Muscle layer of duodenum (tissue), 2 donors: ENCODE results near the gene EID3.
"Not testable (repeated sequence)": the region's sequence is repeated elsewhere in the genome, so short reads cannot be mapped to it uniquely, and the experiment has no call there.

Source experiments
- H3K27ac ChIP-seq: one replicate; pipeline ENCODE4 v1.7.0; 2013; ENCODE audit warnings: mild to moderate bottlenecking, low read length
- H3K27me3 ChIP-seq: one replicate; pipeline ENCODE4 v1.7.0; 2013; ENCODE audit warnings: low read depth, mild to moderate bottlenecking, control low read depth, low read length
- H3K36me3 ChIP-seq, 2 donors: one replicate each; pipeline ENCODE4 v1.7.0; 2013; ENCODE audit warnings: low read length in 2 of 2, control low read depth in 1 of 2, mild to moderate bottlenecking in 1 of 2; ENCODE audit not compliant: insufficient read depth in 2 of 2, control insufficient read depth in 1 of 2
- H3K4me1 ChIP-seq, 2 donors: one replicate each; pipeline ENCODE4 v1.7.0; 2013; ENCODE audit warnings: low read length in 2 of 2, mild to moderate bottlenecking in 2 of 2, control low read depth in 1 of 2, moderate library complexity in 1 of 2; ENCODE audit not compliant: insufficient read depth in 2 of 2, control insufficient read depth in 1 of 2
- H3K4me3 ChIP-seq, 2 donors: one replicate each; pipeline ENCODE4 v1.7.0; 2013; ENCODE audit warnings: low read length in 2 of 2, low read depth in 1 of 2, mild to moderate bottlenecking in 1 of 2
- H3K9me3 ChIP-seq, 2 donors: one replicate each; pipeline ENCODE4 v1.7.0; 2013; ENCODE audit warnings: low read length in 2 of 2, control low read depth in 1 of 2, mild to moderate bottlenecking in 1 of 2; ENCODE audit not compliant: control insufficient read depth in 1 of 2
- donor health status: healthy.

The EID3 gene

GRCh38 chr12:104315326-104316224, 12.0 kb downstream of the EID3 start:
- no peaks in the 10 kb centered on the region for H3K4me1 ChIP-seq
- H3K27me3 ChIP-seq = no peaks in the 10 kb centered on the region
- H3K27ac ChIP-seq = no peak overlapping the region
- no peak overlapping the region for H3K4me3 ChIP-seq
- no peaks in the 10 kb centered on the region for H3K9me3 ChIP-seq
- peaks cover 58 to 87% of the 10 kb centered on the region in 2 donors for H3K36me3 ChIP-seq

GRCh38 chr12:104316936-104317335, 13.4 kb downstream of the EID3 start:
- Histone ChIP-seq H3K4me1 (no peaks in the 10 kb centered on the region), H3K27me3 (no peaks in the 10 kb centered on the region), H3K9me3 (no peaks in the 10 kb centered on the region), H3K27ac (no peak overlapping the region), H3K36me3 (peaks cover 71 to 91% of the 10 kb centered on the region in 2 donors), H3K4me3 (no peak overlapping the region)

- no peaks in the 10 kb centered on the region for H3K27me3 ChIP-seq
- H3K36me3 ChIP-seq = peaks cover 68 to 90% of the 10 kb centered on the region in 2 donors
- no peak overlapping the region for H3K4me3 ChIP-seq
- H3K4me1 ChIP-seq = no peaks in the 10 kb centered on the region
- H3K27ac ChIP-seq = no peak overlapping the region
- H3K9me3 ChIP-seq = no peaks in the 10 kb centered on the region
Measured at GRCh38 chr12:104317538-104318210, 14.1 kb downstream of the EID3 start.

GRCh38 chr12:104319028-104319427, 15.5 kb downstream of the EID3 start:
- H3K4me3 ChIP-seq = no peak overlapping the region
- no peaks in the 10 kb centered on the region for H3K27me3 ChIP-seq
- H3K36me3 ChIP-seq = peaks cover 58 to 76% of the 10 kb centered on the region in 2 donors
- H3K27ac ChIP-seq = no peak overlapping the region
- H3K9me3 ChIP-seq = no peaks in the 10 kb centered on the region
- no peaks in the 10 kb centered on the region for H3K4me1 ChIP-seq

GRCh38 chr12:104319918-104320626, 16.5 kb downstream of the EID3 start:
- peaks cover 60 to 72% of the 10 kb centered on the region in 2 donors for H3K36me3 ChIP-seq
- H3K9me3 ChIP-seq = no peaks in the 10 kb centered on the region
- no peak overlapping the region for H3K4me3 ChIP-seq
- H3K27ac ChIP-seq = no peak overlapping the region
- no peaks in the 10 kb centered on the region for H3K4me1 ChIP-seq
- H3K27me3 ChIP-seq = no peaks in the 10 kb centered on the region

- Histone ChIP-seq H3K9me3 (no peaks in the 10 kb centered on the region), H3K27me3 (no peaks in the 10 kb centered on the region), H3K4me1 (no peaks in the 10 kb centered on the region), H3K36me3 (peaks cover 58 to 72% of the 10 kb centered on the region in 2 donors), H3K27ac (no peak overlapping the region), H3K4me3 (no peak overlapping the region)
Measured at GRCh38 chr12:104320627-104321024, 17.1 kb downstream of the EID3 start.

- Histone ChIP-seq H3K27me3 (no peaks in the 10 kb centered on the region), H3K36me3 (peaks cover 62 to 77% of the 10 kb centered on the region in 2 donors)
Measured at GRCh38 chr12:104321949-104322348, 18.4 kb downstream of the EID3 start.

GRCh38 chr12:104322533-104322932, 19.0 kb downstream of the EID3 start:
- not testable (repeated sequence) for H3K4me3 ChIP-seq, H3K27me3 ChIP-seq, H3K9me3 ChIP-seq, H3K27ac ChIP-seq, H3K4me1 ChIP-seq
- H3K36me3 ChIP-seq = peaks cover 62 to 77% of the 10 kb centered on the region in 2 donors

More at GRCh38 chr12:104321949-104322348, 18.4 kb downstream of the EID3 start:
- Histone ChIP-seq H3K4me1 (no peaks in the 10 kb centered on the region), H3K9me3 (no peaks in the 10 kb centered on the region), H3K27ac (no peak overlapping the region), H3K4me3 (no peak overlapping the region)

- no peak overlapping the region for H3K4me3 ChIP-seq
- peaks cover 65 to 75% of the 10 kb centered on the region in 2 donors for H3K36me3 ChIP-seq
- H3K27ac ChIP-seq = no peak overlapping the region
- H3K27me3 ChIP-seq = no peaks in the 10 kb centered on the region
- no peaks in the 10 kb centered on the region for H3K9me3 ChIP-seq
- no peaks in the 10 kb centered on the region for H3K4me1 ChIP-seq
Measured at GRCh38 chr12:104323899-104324298, 20.4 kb downstream of the EID3 start.

- H3K27me3 ChIP-seq, H3K4me3 ChIP-seq, H3K9me3 ChIP-seq, H3K27ac ChIP-seq, H3K4me1 ChIP-seq: not testable (repeated sequence)
- H3K36me3 ChIP-seq = peaks cover 49 to 50% of the 10 kb centered on the region in 2 donors
Measured at GRCh38 chr12:104328278-104328677, 24.7 kb downstream of the EID3 start.

- no peak overlapping the region for H3K27ac ChIP-seq
- peaks cover 48 to 54% of the 10 kb centered on the region in 2 donors for H3K36me3 ChIP-seq
- H3K27me3 ChIP-seq = no peaks in the 10 kb centered on the region
- H3K4me1 ChIP-seq = no peaks in the 10 kb centered on the region
- H3K4me3 ChIP-seq = no peak overlapping the region
- no peaks in the 10 kb centered on the region for H3K9me3 ChIP-seq
Measured at GRCh38 chr12:104328790-104329189, 25.3 kb downstream of the EID3 start.
